GM21576 (cell line): ENCODE data around the gene ARVCF.

ENCODE experiments used
- ATAC-seq: cut with Tn5 transposase; IDR thresholded peaks from one replicate; pipeline ENCODE4 v1.9.1; 2021; ENCODE audit warnings: mild to moderate bottlenecking, moderate library complexity; ENCODE audit not compliant: unreplicated experiment

Gene ARVCF

DNA sequence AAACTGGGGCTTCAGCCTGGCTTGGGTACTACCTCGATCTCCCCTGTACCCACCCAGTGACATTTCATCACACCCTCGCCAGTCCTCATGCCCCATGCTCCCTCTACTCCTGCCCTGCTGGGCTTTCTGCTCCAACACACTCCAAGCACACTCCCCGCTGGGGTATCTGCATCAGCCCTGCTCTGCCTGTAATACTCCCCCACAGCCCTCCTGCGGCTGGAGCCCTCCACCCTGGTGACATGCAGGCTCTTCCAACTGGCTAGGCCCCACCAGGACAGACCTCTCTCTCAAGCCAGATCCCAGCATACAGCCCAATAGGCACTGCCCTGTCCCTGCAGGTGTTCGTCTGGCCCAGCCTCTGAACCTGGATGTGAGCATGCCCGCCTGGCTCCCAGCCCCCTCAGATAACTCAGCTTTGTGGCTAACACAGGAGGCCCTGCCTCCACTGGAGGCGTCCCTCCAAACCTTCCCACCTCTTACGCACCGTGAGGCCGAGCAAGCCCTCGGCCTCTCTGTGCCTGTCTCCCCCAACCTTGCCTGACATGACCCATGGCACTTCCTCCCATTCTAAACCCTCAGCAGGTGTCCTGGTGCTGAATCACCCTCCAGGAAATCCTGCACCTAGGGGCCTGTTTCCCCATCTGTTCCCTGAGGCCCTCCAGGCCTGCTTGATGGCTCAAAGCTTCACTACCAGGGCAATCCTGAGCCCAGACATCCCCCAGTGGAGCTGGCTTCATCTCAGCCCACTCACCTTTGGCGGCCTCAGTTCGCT lies 41.5 kb downstream of the ARVCF start:
- no peak for ATAC-seq

DNA sequence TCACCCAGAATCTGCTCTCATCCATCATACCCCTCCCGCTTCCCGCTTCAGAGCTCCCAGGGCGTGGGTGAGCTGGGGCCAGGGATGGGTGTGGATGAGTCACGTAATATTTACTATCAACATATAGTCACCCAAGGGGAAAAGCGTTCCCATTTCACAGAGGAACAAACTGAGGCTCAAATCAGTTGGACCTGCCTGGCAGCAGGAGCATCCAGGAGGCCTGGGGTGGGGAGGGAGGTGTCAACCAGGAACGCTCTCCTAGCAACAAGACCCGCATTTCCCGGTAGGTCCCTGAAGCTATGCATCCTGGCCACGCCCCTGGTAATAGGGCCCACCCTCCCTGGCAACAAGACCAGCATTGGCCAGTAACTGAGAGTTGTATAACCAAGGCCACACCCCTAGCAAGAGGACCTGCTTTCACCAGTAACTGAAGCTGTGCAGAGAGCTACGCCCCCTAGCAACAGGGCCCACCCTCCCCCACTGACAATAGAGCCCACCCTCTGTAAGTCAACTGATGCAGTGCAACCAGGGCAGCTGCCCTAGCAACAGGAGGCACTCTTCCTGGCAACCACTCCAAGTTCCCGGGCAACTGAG lies 42.3 kb downstream of the ARVCF start:
- no peak for ATAC-seq

DNA sequence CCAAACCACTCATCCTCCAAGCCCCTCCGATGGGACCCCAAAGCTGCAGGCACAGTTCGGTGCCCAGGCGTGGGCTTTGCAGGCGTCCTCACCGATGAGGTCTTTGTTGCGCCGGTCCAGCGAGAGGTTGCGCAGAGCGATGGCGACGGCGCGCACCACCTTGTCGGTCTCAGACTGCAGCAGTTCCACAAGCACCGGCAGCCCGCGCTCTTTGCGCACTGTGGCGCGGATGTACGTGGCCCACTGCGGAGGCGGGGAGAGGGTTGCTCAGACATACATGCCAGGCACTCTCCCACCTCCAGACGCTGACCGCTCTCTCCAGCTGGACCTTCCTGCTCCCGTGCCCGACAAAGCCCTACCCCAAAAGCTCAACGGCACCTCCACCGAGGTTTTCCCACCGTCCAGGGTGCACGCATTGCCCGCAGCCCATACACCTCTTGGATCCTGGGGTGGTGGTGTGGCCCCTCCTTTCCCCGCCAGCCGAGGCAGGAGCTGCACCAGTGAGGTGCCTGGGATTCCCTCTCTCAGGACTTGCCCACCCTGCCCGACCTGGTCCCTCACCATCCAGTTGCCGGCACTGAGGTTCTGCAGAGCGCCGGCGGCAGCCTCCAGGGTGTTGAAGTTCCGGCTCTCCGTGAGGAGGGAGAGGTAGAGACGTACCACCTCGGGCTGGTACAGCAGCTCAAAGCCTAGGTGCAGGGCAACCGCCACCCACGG lies 42.9 kb downstream of the ARVCF start:
- no peak for ATAC-seq

- no peak for ATAC-seq
Observed at GRCh38 chr22:19972652-19973550, 43.7 kb downstream of the ARVCF start.

DNA sequence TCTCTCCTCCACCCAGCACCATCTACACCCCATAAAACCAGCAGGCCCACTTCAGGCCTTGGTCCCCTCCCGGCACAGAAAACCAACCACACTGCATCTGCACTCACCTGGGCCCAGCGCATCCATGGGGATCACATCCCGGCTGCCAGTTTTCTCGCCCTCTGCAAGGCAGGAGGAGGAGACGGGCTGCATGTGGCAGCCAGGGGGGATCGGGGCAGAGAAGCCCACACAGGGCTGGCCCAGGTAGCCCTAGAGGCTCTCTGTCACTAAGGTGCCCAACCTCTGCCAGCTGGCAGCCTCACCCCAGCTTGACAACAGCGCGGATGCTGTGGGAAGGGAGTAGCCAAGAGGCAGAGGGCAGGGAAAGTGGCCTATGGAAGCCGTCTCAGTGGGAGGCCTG lies 44.4 kb downstream of the ARVCF start:
- no peak for ATAC-seq

GRCh38 chr22:19971276-19972124 lies 45.1 kb downstream of the ARVCF start:
- no peak for ATAC-seq

DNA sequence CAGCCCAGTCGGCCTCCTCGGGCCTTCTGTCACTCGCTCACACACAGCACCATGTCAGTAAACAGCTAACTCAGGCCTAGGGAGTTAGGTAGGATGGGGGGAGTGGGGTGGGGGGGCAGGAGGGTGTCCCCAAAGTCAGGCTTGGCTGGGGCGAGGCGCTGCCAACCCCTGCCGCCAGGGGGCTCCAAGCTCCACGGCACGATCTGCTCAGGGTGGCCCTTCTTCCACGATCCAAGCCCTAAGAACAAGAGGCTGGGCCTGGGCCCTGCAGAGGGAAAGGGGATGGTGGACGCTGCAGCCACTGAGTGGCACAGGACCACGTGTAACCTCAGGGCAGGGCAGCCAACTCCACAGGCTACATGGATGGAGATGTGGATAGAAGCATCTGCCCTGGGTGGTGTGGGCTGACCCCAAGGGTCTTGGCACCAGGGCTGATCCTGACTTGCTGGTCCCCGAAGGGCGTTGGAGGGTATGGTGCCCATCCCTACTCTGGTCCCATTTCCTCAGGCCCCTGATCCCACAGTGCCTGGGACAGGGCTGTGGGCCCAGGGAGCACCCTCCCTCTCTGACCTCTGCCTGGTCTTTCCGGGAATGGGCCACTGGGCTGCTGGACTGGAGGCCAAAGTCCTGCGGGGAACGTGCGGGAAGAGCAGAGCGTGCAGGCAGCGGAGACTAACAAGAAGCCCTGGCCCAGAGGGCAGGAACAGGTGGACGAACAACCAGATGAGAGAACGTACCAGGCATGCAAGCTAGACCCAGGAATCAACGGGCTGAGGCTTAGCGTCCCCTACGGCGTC lies 45.9 kb downstream of the ARVCF start:
- ATAC-seq = no peak

- no peak for ATAC-seq
Observed at GRCh38 chr22:19970031-19970478, 46.6 kb downstream of the ARVCF start.

DNA sequence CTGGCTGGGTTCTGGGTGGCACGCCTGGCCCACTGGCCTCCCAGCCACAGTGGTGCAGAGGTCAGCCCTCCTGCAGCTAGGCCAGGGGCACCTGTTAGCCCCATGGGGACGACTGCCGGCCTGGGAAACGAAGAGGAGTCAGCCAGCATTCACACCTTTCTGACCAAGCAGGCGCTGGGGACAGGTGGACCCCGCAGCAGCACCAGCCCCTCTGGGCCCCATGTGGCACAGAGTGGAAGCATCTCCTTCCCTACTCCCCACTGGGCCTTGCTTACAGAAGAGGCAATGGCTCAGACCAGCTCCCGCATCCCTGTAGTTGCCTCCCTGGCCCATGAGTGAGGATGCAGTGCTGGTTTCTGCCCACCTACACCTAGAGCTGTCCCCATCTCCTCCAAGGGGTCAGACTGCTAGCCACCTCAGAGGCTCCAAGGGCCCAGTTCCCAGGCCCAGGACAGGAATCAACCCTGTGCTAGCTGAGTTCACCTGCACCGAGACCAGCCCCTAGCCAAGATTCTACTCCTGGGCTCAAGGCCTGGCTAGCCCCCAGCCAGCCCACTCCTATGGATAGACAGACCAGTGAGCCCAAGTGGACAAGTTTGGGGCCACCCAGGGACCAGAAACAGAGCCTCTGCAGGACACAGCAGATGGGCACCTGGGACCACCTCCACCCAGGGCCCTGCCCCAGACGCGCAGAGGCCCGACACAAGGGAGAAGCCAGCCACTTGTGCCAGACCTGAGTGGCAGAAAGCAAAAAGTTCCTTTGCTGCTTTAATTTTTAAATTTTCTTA lies 47.3 kb downstream of the ARVCF start:
- ATAC-seq = no peak

DNA sequence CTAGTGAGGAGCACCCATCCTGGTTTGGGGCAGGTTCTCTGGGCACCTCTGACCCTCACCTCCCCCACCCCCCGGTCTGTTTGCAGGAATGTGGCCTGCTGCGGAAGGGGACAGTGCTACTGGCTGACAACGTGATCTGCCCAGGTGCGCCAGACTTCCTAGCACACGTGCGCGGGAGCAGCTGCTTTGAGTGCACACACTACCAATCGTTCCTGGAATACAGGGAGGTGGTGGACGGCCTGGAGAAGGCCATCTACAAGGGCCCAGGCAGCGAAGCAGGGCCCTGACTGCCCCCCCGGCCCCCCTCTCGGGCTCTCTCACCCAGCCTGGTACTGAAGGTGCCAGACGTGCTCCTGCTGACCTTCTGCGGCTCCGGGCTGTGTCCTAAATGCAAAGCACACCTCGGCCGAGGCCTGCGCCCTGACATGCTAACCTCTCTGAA lies 48.2 kb downstream of the ARVCF start:
- ATAC-seq = no peak

GRCh38 chr22:19967850-19968449 lies 48.7 kb downstream of the ARVCF start:
- no peak for ATAC-seq

GRCh38 chr22:19966908-19967750 lies 49.5 kb downstream of the ARVCF start:
- no peak for ATAC-seq

DNA sequence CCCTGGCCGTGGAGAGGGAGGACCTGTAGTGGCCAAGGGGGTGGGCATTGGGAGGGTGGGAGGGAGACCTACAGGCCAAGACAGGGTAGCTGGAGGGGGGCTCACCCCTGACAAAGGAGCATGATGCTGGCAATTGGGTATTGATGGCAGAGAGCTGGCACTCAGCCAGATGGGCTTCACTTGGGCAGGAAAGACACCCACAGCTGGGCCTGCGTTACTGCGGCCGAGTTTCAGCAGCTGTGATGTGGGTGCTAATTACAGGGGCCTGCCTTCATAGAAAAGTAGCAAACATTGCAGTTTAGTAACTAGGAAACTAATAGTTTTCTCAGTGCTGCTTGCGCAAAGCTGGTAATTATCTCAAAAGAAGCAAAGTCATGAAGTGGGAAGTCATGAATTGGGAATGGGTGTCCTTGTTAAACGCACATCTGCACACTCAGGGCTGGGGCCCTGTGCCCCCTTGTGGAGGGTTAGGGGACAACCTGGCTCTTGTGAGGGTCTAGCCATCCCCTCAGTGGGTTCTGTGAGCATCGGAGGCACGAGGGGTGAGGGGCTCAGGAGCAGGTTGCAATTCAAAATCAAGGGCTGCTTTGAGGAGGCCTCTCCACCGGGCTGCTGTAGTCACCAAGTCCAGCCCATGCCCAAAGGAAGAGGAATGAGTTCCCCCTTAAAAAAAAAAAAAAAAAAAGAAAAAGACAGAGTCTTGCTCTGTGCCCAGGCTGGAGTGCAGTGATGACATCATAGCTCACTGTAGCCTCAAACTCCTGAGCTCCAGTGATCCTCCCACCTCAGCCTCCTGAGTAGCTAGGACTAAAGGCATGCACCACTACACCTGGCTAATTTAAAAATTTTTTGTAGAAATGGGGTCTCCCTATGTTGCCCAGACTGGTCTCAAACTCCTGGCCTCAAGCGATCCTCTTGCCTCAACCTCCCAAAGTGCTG lies 50.6 kb downstream of the ARVCF start:
- no peak for ATAC-seq

- ATAC-seq = no peak
Observed at GRCh38 chr22:19964701-19965386, 51.8 kb downstream of the ARVCF start.

GRCh38 chr22:19963863-19964642 lies 52.6 kb downstream of the ARVCF start:
- no peak for ATAC-seq
